ENCODE data around the gene KARS1.

Gene KARS1

GRCh38 chr16:75614066-75614897 is 33.2 kb downstream of the KARS1 start:
- Histone ChIP-seq H3K4me1 (ENCODE audit: insufficient read depth, low read length, severe bottlenecking) (no peaks in the 10 kb centered on the region), H3K9me2 (ENCODE audit: low read depth, low read length) (no peaks in the 10 kb centered on the region), H3K4me3 (ENCODE audit: low read depth, low read length, poor library complexity, severe bottlenecking) (no peak overlapping the region), H2AFZ (ENCODE audit: low read length) (no peak overlapping the region), H3K9ac (ENCODE audit: low read length) (no peak overlapping the region), H3K36me3 (ENCODE audit: insufficient read depth, low read length) (peaks cover 98% of the 10 kb centered on the region), H3K79me2 (ENCODE audit: insufficient read depth, low read length) (no peaks in the 10 kb centered on the region), H3K27ac (ENCODE audit: low read depth, low read length, poor library complexity, severe bottlenecking) (no peak overlapping the region), H3K9me3 (ENCODE audit: low read length) (no peaks in the 10 kb centered on the region), H3K4me2 (ENCODE audit: low read length) (no peak overlapping the region), H4K20me1 (ENCODE audit: insufficient read depth, low read length) (no peaks in the 10 kb centered on the region), H3K27me3 (ENCODE audit: insufficient read depth, low read length) (no peaks in the 10 kb centered on the region), H3F3A (ENCODE audit: insufficient read depth, low read length) (no peaks in the 10 kb centered on the region)
- no peak for TF ChIP-seq EZH2 (IDR thresholded peaks at IDR 0.05; ENCODE audit: borderline replicate concordance, low read length)
- TF ChIP-seq, protein P1, sequence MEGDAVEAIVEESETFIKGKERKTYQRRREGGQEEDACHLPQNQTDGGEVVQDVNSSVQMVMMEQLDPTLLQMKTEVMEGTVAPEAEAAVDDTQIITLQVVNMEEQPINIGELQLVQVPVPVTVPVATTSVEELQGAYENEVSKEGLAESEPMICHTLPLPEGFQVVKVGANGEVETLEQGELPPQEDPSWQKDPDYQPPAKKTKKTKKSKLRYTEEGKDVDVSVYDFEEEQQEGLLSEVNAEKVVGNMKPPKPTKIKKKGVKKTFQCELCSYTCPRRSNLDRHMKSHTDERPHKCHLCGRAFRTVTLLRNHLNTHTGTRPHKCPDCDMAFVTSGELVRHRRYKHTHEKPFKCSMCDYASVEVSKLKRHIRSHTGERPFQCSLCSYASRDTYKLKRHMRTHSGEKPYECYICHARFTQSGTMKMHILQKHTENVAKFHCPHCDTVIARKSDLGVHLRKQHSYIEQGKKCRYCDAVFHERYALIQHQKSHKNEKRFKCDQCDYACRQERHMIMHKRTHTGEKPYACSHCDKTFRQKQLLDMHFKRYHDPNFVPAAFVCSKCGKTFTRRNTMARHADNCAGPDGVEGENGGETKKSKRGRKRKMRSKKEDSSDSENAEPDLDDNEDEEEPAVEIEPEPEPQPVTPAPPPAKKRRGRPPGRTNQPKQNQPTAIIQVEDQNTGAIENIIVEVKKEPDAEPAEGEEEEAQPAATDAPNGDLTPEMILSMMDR (IDR thresholded peaks at IDR 0.05; ENCODE audit: low read length) = no peak

- Histone ChIP-seq H3K9me2 (ENCODE audit: low read depth, low read length) (no peaks in the 10 kb centered on the region), H3K4me3 (ENCODE audit: low read depth, low read length, poor library complexity, severe bottlenecking) (no peak overlapping the region), H3K27me3 (ENCODE audit: insufficient read depth, low read length) (no peaks in the 10 kb centered on the region), H3K27ac (ENCODE audit: low read depth, low read length, poor library complexity, severe bottlenecking) (no peak overlapping the region), H3F3A (ENCODE audit: insufficient read depth, low read length) (no peaks in the 10 kb centered on the region), H4K20me1 (ENCODE audit: insufficient read depth, low read length) (no peaks in the 10 kb centered on the region), H2AFZ (ENCODE audit: low read length) (no peak overlapping the region), H3K4me2 (ENCODE audit: low read length) (no peak overlapping the region), H3K9ac (ENCODE audit: low read length) (no peak overlapping the region), H3K9me3 (ENCODE audit: low read length) (no peaks in the 10 kb centered on the region), H3K4me1 (ENCODE audit: insufficient read depth, low read length, severe bottlenecking) (no peaks in the 10 kb centered on the region), H3K79me2 (ENCODE audit: insufficient read depth, low read length) (no peaks in the 10 kb centered on the region), H3K36me3 (ENCODE audit: insufficient read depth, low read length) (peaks cover 97% of the 10 kb centered on the region)
- TF ChIP-seq, protein P1 (IDR thresholded peaks at IDR 0.05; ENCODE audit: low read length) = no peak
- no peak for TF ChIP-seq EZH2 (IDR thresholded peaks at IDR 0.05; ENCODE audit: borderline replicate concordance, low read length)
Observed at GRCh38 chr16:75606507-75606906, 41.0 kb downstream of the KARS1 start.

GRCh38 chr16:75603241-75603640 is 44.2 kb downstream of the KARS1 start:
- no peak overlapping the region for H3K27ac ChIP-seq (ENCODE audit: low read depth, low read length, poor library complexity, severe bottlenecking)
- no peaks in the 10 kb centered on the region for H4K20me1 ChIP-seq (ENCODE audit: insufficient read depth, low read length)
- H3K4me3 ChIP-seq (ENCODE audit: low read depth, low read length, poor library complexity, severe bottlenecking) = no peak overlapping the region
- no peaks in the 10 kb centered on the region for H3K4me1 ChIP-seq (ENCODE audit: insufficient read depth, low read length, severe bottlenecking)
- peaks cover 93% of the 10 kb centered on the region for H3K36me3 ChIP-seq (ENCODE audit: insufficient read depth, low read length)
- TF ChIP-seq EZH2 (IDR thresholded peaks at IDR 0.05; ENCODE audit: borderline replicate concordance, low read length) = no peak
- TF ChIP-seq, protein P1 (IDR thresholded peaks at IDR 0.05; ENCODE audit: low read length) = no peak
- H3K4me2 ChIP-seq (ENCODE audit: low read length) = no peak overlapping the region
- H2AFZ ChIP-seq (ENCODE audit: low read length) = no peak overlapping the region
- H3F3A ChIP-seq (ENCODE audit: insufficient read depth, low read length) = no peaks in the 10 kb centered on the region
- no peaks in the 10 kb centered on the region for H3K9me2 ChIP-seq (ENCODE audit: low read depth, low read length)
- H3K27me3 ChIP-seq (ENCODE audit: insufficient read depth, low read length) = no peaks in the 10 kb centered on the region
- no peaks in the 10 kb centered on the region for H3K9me3 ChIP-seq (ENCODE audit: low read length)
- H3K9ac ChIP-seq (ENCODE audit: low read length) = no peak overlapping the region
- H3K79me2 ChIP-seq (ENCODE audit: insufficient read depth, low read length) = no peaks in the 10 kb centered on the region
